HG03442 (cell line): ENCODE measurements around the gene CATSPER3.

Experiments used
- ATAC-seq: cut with Tn5 transposase; IDR thresholded peaks from one replicate; pipeline ENCODE4 v1.9.1; 2021; ENCODE audit warnings: mild to moderate bottlenecking, moderate library complexity; ENCODE audit not compliant: unreplicated experiment

The CATSPER3 gene

GRCh38 chr5:135010502-135011354, 43.0 kb downstream of the CATSPER3 start:
- no peak for ATAC-seq

- no peak for ATAC-seq
Measured at GRCh38 chr5:135011355-135012032, 43.8 kb downstream of the CATSPER3 start.

GRCh38 chr5:135012033-135012588, 44.4 kb downstream of the CATSPER3 start:
- no peak for ATAC-seq

GRCh38 chr5:135012951-135013391, 45.3 kb downstream of the CATSPER3 start:
- ATAC-seq, result no peak

- no peak for ATAC-seq
Measured at GRCh38 chr5:135013445-135013844, 45.7 kb downstream of the CATSPER3 start.

GRCh38 chr5:135013947-135014570, 46.4 kb downstream of the CATSPER3 start:
- ATAC-seq, result no peak

GRCh38 chr5:135015942-135016341, 48.2 kb downstream of the CATSPER3 start:
- ATAC-seq, result no peak

GRCh38 chr5:135016861-135017290, 49.2 kb downstream of the CATSPER3 start:
- no peak for ATAC-seq

- ATAC-seq, result no peak
Measured at GRCh38 chr5:135018457-135018856, 50.8 kb downstream of the CATSPER3 start.

- no peak for ATAC-seq
Measured at GRCh38 chr5:135019314-135019713, 51.6 kb downstream of the CATSPER3 start.

- ATAC-seq, result no peak
Measured at GRCh38 chr5:135020111-135020895, 52.6 kb downstream of the CATSPER3 start.

GRCh38 chr5:135024956-135025729, 57.4 kb downstream of the CATSPER3 start:
- no peak for ATAC-seq

GRCh38 chr5:135025730-135026644, 58.3 kb downstream of the CATSPER3 start:
- ATAC-seq, result no peak

GRCh38 chr5:135026645-135027265, 59.0 kb downstream of the CATSPER3 start:
- ATAC-seq, result no peak

GRCh38 chr5:135027266-135027696, 59.6 kb downstream of the CATSPER3 start:
- ATAC-seq, result no peak

- ATAC-seq, result no peak
Measured at GRCh38 chr5:135027697-135028615, 60.2 kb downstream of the CATSPER3 start.

- no peak for ATAC-seq
Measured at GRCh38 chr5:135028791-135029476, 61.2 kb downstream of the CATSPER3 start.
